Lung (tissue), 12 donors: ENCODE measurements around the gene TXNRD1. TPM values are rescaled to one million over a fixed set of nuclear protein-coding genes. Genes with fewer than 3 reads are reported as not detected.

Source experiments
- ATAC-seq: fragments of 200-7000 bp; cut with Tn5 transposase; one replicate; pipeline ENCODE4 v1.9.1; 2020; ENCODE audit warnings: moderate number of reproducible peaks; ENCODE audit not compliant: insufficient read depth, low FRiP score
- DNase-seq, 3 donors: peaks; one replicate each; pipeline ENCODE4 v3.0.0-alpha.2; 2013 to 2017
- H3K27ac ChIP-seq, 2 donors: one replicate each; pipeline ENCODE4 v1.5.1; 2013; ENCODE audit warnings: mild to moderate bottlenecking in 2 of 2, moderate library complexity in 2 of 2, control low read depth in 1 of 2, inconsistent platforms in 1 of 2, low read depth in 1 of 2, low read length in 1 of 2
- H3K27me3 ChIP-seq, 3 donors: one replicate each; pipeline ENCODE4 v1.5.1; 2013; ENCODE audit warnings: low read length in 2 of 3; ENCODE audit not compliant: control insufficient read depth in 3 of 3, insufficient read depth in 3 of 3
- H3K36me3 ChIP-seq, 4 donors: one replicate each; pipeline ENCODE4 v1.5.1; 2013; ENCODE audit warnings: low read length in 4 of 4, mild to moderate bottlenecking in 1 of 4, moderate library complexity in 1 of 4; ENCODE audit not compliant: control insufficient read depth in 4 of 4, insufficient read depth in 4 of 4
- H3K4me1 ChIP-seq, 5 donors: one replicate each; pipeline ENCODE4 v1.5.1; 2013; ENCODE audit warnings: low read length in 5 of 5, mild to moderate bottlenecking in 2 of 5, moderate library complexity in 1 of 5; ENCODE audit not compliant: control insufficient read depth in 5 of 5, insufficient read depth in 5 of 5
- H3K4me3 ChIP-seq: one replicate; pipeline ENCODE4 v1.5.1; 2013; ENCODE audit warnings: mild to moderate bottlenecking, control low read depth, moderate library complexity
- H3K9ac ChIP-seq, 2 donors: one replicate each; pipeline ENCODE4 v1.5.1; 2013; ENCODE audit warnings: low read length in 2 of 2, control low read depth in 1 of 2; ENCODE audit not compliant: insufficient read depth in 1 of 2
- H3K9me3 ChIP-seq, 4 donors: one replicate each; pipeline ENCODE4 v1.5.1; 2013; ENCODE audit warnings: low read length in 3 of 4, mild to moderate bottlenecking in 1 of 4, moderate library complexity in 1 of 4; ENCODE audit not compliant: control insufficient read depth in 4 of 4, insufficient read depth in 3 of 4
- CTCF ChIP-seq: IDR thresholded peaks from 2 replicates; pipeline ENCODE4 v1.5.1; 2012; ENCODE audit warnings: mild to moderate bottlenecking; ENCODE audit errors: control extremely low read depth, extremely low read depth
- WGBS, 2 donors: extraction: QIAGEN DNeasy Blood & Tissue Kit; methylation state at CpG; one replicate each; pipeline ENCODE4 v1.1.7; 2013; 5-methylcytosine and 5-hydroxymethylcytosine counted together
- polyA plus RNA-seq, 2 donors: library from polyadenylated mRNA; stranded (reverse); fragments of 200-250 nt; gene quantifications; one replicate each; pipeline ENCODE4 v1.2.1, GENCODE V29; 2013
- total RNA-seq, 2 donors: library from RNA; depleted of rRNA in 1 of 2; stranded (reverse); fragments of >200 nt in 1 of 2; gene quantifications; one replicate each; pipeline ENCODE4 v1.2.1, GENCODE V29; 2014 to 2021
- donor health status: control.
- donor health status: control.
- donor health status: Bipolar disorder and iron deficiency.
- donor health status: healthy.
- donor health status: DM: yes; HTN: yes; CAD: no.

TXNRD1 gene
- total and polyA plus RNA-seq, 4 donors = 74.2 to 166 (median 125) TPM

GRCh38 chr12:104384141-104384880 lies 168.7 kb downstream of the TXNRD1 start:
- WGBS, 2 donors = 70 to 82% methylated on average over 6 of the region's 6 CpGs
- no peak overlapping the region for H3K9ac ChIP-seq
- H3K4me3 ChIP-seq = no peak overlapping the region
- no peak overlapping the region for H3K27ac ChIP-seq
- H3K4me1 ChIP-seq = peaks cover 0 to 5% (median 0%) of the 10 kb centered on the region in 5 donors
- H3K9me3 ChIP-seq = no peaks in the 10 kb centered on the region
- no peak for ATAC-seq
- no peaks in the 10 kb centered on the region for H3K27me3 ChIP-seq
- no peak for TF ChIP-seq CTCF
- DNase-seq = no peak
- H3K36me3 ChIP-seq = no peaks in the 10 kb centered on the region

GRCh38 chr12:104385510-104385909 lies 169.9 kb downstream of the TXNRD1 start:
- no peaks in the 10 kb centered on the region for H3K9me3 ChIP-seq
- H3K36me3 ChIP-seq = no peaks in the 10 kb centered on the region
- no peak for ATAC-seq
- no peak for DNase-seq
- H3K4me1 ChIP-seq = peaks cover 0 to 5% (median 0%) of the 10 kb centered on the region in 5 donors
- H3K27me3 ChIP-seq = no peaks in the 10 kb centered on the region
- H3K27ac ChIP-seq = no peak overlapping the region
- 87 to 100% methylated on average over 1 of the region's 1 CpG for WGBS, 2 donors
- H3K4me3 ChIP-seq = no peak overlapping the region
- H3K9ac ChIP-seq = no peak overlapping the region
- TF ChIP-seq CTCF = no peak

DNA sequence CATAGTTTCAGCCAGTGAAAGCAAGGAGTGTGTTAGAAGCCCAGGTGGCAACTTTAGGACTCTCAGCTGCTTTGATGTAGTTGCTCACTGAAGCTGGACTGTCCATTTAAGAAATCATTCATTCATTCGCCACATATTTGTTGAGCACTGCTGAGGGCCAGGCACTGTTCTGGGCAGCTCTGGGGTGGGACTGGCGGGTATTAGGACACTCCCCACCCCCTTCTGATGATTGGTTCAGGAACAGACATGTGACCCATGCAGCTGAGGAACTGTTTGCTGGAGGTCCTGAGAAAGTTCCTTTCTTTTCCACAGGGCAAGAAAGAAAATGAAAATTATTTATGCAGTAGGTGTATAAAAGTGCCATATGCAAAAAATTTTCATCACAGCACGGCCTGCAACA lies 170.9 kb downstream of the TXNRD1 start:
- WGBS, 2 donors = 94 to 97% methylated on average over 3 of the region's 3 CpGs
- ATAC-seq = no peak
- Histone ChIP-seq H3K9ac (no peak overlapping the region), H3K4me3 (no peak overlapping the region), H3K9me3 (no peaks in the 10 kb centered on the region), H3K27me3 (no peaks in the 10 kb centered on the region), H3K4me1 (peaks cover 0 to 5% (median 0%) of the 10 kb centered on the region in 5 donors), H3K36me3 (no peaks in the 10 kb centered on the region), H3K27ac (no peak overlapping the region)
- TF ChIP-seq CTCF = no peak
- DNase-seq = no peak
